Right atrium auricular region (tissue), 2 donors: ENCODE data around the gene PSMB1. TPM values are rescaled to one million over a fixed set of nuclear protein-coding genes. Genes with fewer than 3 reads are reported as not detected.
"Not testable (repeated sequence)": the region's sequence is repeated elsewhere in the genome, so short reads cannot be mapped to it uniquely, and the experiment has no call there.

ENCODE experiments used
- DNase-seq: peaks from one replicate; pipeline ENCODE4 v3.0.0-alpha.2; 2019; ENCODE audit warnings: low spot score
- H3K27ac ChIP-seq, 2 donors: fragments of 200-600 bp; sonication (generic); 1 replicate in 1 of 2; 2 replicates in 1 of 2; pipeline ENCODE4 v1.5.1; 2016 to 2019
- H3K27me3 ChIP-seq, 2 donors: fragments of 200-600 bp; sonication (generic); one replicate each; pipeline versions ENCODE4 v1.5.1 to v1.6.0; 2017 to 2019
- H3K36me3 ChIP-seq: fragments of 200-600 bp; sonication (generic); one replicate; pipeline ENCODE4 v1.5.1; 2016
- H3K4me1 ChIP-seq, 2 donors: fragments of 200-600 bp; sonication (generic); one replicate each; pipeline versions ENCODE4 v1.5.1 to v1.6.0; 2017 to 2019
- H3K4me3 ChIP-seq, 2 donors: fragments of 200-600 bp; sonication (generic); 1 replicate in 1 of 2; 2 replicates in 1 of 2; pipeline ENCODE4 v1.5.1; 2017 to 2019; ENCODE audit warnings: mild to moderate bottlenecking in 1 of 2, moderate library complexity in 1 of 2
- H3K9me3 ChIP-seq, 2 donors: fragments of 200-600 bp; sonication (generic); one replicate each; pipeline ENCODE4 v1.5.1; 2019
- total RNA-seq, 2 donors: library from RNA; depleted of rRNA; stranded (reverse); fragments of >200 nt; gene quantifications; one replicate each; pipeline ENCODE4 v1.1.0, GENCODE V29; 2016
- TF ChIP-seq, protein P1 (sequence below), 2 donors: fragments of 200-600 bp; sonication (generic); IDR thresholded peaks; one replicate each; pipeline ENCODE4 v1.5.1; 2019; ENCODE audit warnings: antibody characterized with exemption in 2 of 2

PSMB1 gene
- total RNA-seq, 2 donors from 2014 or later, result 188 to 245 TPM

DNA sequence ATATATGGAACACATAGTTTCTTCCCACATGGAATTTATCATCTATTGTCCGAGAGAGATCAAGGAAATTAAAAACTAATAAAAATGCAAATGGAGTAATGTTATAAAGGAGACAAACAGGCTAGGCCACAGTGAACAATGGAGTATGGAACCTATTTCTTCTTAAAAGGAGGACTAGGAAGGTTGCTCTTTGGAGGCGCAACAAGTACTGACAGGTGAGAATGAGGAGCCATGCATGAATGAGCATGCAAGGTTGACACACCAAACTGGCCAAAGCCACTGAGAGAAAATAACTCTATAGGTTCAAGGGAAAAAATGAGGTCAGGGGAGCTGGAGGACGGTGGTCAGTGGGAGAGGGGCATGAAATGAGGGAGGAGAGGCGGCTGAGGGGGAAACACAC lies 40.9 kb downstream of the PSMB1 start:
- H3K9me3 ChIP-seq, result no peaks in the 10 kb centered on the region
- H3K4me1 ChIP-seq, result no peaks in the 10 kb centered on the region
- DNase-seq, result no peak
- TF ChIP-seq, protein P1, sequence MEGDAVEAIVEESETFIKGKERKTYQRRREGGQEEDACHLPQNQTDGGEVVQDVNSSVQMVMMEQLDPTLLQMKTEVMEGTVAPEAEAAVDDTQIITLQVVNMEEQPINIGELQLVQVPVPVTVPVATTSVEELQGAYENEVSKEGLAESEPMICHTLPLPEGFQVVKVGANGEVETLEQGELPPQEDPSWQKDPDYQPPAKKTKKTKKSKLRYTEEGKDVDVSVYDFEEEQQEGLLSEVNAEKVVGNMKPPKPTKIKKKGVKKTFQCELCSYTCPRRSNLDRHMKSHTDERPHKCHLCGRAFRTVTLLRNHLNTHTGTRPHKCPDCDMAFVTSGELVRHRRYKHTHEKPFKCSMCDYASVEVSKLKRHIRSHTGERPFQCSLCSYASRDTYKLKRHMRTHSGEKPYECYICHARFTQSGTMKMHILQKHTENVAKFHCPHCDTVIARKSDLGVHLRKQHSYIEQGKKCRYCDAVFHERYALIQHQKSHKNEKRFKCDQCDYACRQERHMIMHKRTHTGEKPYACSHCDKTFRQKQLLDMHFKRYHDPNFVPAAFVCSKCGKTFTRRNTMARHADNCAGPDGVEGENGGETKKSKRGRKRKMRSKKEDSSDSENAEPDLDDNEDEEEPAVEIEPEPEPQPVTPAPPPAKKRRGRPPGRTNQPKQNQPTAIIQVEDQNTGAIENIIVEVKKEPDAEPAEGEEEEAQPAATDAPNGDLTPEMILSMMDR (IDR thresholded peaks at IDR 0.05), result no peak
- H3K27me3 ChIP-seq, result no peaks in the 10 kb centered on the region
- no peak overlapping the region for H3K4me3 ChIP-seq
- no peak overlapping the region for H3K27ac ChIP-seq
- no peaks in the 10 kb centered on the region for H3K36me3 ChIP-seq

DNA sequence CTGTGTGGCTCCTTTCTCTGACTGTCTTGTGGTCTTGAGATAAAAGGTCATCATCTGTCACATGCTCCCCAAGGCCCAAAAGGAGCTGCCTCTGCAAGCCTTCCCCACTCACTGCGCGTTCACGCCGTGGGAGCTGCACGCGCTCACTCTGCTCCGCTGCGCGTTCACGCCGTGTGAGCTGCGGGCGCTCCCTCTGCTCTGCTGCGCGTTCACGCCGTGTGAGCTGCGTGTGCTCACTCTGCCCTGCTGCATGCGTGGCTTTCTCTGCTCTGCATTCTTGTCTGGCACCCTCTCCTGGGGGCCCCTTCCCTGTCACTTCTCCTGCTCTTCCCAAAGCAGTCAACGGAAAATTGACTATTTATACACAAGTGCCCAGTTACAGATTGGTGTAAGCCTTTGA lies 42.5 kb downstream of the PSMB1 start:
- no peak overlapping the region for H3K27ac ChIP-seq
- H3K27me3 ChIP-seq, result no peaks in the 10 kb centered on the region
- TF ChIP-seq, protein P1 (IDR thresholded peaks at IDR 0.05), result no peak

DNA sequence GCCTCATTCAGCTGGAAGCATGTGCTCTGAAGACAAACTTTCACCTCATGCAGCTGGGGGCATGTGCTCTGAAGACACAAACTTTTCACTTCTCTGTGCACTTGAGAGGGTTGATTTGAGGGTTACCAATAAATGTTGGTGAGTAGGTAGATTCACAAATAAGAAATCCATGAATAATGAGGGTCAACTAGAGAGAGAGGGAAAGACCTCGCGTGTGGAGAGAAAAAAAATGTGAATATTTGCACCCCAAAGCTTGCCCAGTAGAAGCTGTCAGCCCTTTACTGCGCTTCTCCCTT lies 43.4 kb downstream of the PSMB1 start:
- Histone ChIP-seq H3K4me1 (no peaks in the 10 kb centered on the region), H3K9me3 (no peaks in the 10 kb centered on the region), H3K4me3 (no peak overlapping the region), H3K27ac (no peak overlapping the region), H3K27me3 (no peaks in the 10 kb centered on the region), H3K36me3 (no peaks in the 10 kb centered on the region)
- TF ChIP-seq, protein P1 (IDR thresholded peaks at IDR 0.05), result no peak
- no peak for DNase-seq

More for the DNA sequence above, 42.5 kb downstream of the PSMB1 start:
- Histone ChIP-seq H3K9me3 (no peaks in the 10 kb centered on the region), H3K4me1 (no peaks in the 10 kb centered on the region), H3K4me3 (no peak overlapping the region), H3K36me3 (no peaks in the 10 kb centered on the region)
- no peak for DNase-seq

DNA sequence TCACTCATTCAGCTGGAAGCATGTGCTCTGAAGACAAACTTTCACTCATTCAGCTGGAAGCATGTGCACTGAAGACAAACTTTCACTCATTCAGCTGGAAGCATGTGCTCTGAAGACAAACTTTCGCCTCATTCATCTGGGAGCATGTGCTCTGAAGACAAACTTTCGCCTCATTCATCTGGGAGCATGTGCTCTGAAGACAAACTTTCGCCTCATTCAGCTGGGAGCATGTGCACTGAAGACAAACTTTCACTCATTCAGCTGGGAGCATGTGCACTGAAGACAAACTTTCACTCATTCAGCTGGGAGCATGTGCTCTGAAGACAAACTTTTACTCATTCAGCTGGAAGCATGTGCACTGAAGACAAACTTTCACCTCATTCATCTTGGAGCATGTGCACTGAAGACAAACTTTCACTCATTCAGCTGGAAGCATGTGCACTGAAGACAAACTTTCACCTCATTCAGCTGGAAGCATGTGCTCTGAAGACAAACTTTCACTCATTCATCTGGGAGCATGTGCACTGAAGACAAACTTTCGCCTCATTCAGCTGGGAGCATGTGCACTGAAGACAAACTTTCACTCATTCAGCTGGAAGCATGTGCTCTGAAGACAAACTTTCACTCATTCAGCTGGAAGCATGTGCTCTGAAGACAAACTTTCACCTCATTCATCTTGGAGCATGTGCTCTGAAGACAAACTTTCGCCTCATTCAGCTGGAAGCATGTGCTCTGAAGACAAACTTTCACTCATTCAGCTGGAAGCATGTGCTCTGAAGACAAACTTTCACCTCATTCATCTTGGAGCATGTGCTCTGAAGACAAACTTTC lies 44.0 kb downstream of the PSMB1 start:
- not testable (repeated sequence) for H3K4me1 ChIP-seq, DNase-seq, H3K27ac ChIP-seq, H3K9me3 ChIP-seq, H3K27me3 ChIP-seq, H3K36me3 ChIP-seq, H3K4me3 ChIP-seq

DNA sequence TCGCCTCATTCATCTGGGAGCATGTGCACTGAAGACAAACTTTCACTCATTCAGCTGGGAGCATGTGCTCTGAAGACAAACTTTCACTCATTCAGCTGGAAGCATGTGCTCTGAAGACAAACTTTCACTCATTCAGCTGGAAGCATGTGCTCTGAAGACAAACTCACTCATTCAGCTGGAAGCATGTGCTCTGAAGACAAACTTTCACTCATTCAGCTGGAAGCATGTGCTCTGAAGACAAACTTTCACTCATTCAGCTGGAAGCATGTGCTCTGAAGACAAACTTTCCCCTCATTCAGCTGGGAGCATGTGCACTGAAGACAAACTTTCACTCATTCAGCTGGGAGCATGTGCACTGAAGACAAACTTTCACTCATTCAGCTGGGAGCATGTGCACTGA lies 44.8 kb downstream of the PSMB1 start:
- H3K27ac ChIP-seq, result not testable (repeated sequence)

DNA sequence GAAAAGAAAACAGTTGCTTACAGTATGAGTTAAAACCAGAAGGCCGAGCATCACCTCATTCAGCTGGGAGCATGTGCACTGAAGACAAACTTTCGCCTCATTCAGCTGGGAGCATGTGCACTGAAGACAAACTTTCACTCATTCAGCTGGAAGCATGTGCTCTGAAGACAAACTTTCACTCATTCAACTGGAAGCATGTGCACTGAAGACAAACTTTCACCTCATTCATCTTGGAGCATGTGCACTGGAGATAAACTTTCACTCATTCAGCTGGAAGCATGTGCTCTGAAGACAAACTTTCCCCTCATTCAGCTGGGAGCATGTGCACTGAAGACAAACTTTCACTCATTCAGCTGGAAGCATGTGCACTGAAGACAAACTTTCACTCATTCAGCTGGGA lies 45.4 kb downstream of the PSMB1 start:
- H3K27me3 ChIP-seq, DNase-seq: not testable (repeated sequence)

More for the DNA sequence above, 44.8 kb downstream of the PSMB1 start:
- H3K9me3 ChIP-seq, H3K4me1 ChIP-seq, DNase-seq, H3K27me3 ChIP-seq, H3K4me3 ChIP-seq, H3K36me3 ChIP-seq: not testable (repeated sequence)

DNA sequence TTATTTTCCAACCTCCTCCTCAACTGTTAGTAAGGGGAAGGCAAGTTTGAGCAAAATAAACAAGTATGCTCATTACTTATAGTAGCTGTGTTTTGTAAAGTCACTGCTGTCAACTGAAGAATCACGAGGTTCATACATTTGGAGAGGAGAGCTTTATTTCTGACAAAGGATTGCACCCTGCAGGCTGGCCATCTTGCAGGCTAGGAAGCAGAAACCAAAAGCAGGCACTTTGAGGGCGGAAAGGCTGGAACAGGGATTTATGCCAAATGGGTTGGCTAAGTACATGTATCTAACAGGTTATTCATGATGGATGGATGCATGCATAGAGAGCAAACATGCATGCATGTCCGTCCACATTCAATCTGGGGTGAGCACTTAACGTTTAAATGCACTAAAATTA lies 46.7 kb downstream of the PSMB1 start:
- TF ChIP-seq, protein P1 (IDR thresholded peaks at IDR 0.05), result no peak
- Histone ChIP-seq H3K36me3 (no peaks in the 10 kb centered on the region), H3K9me3 (no peaks in the 10 kb centered on the region), H3K4me3 (no peak overlapping the region), H3K27ac (no peak overlapping the region), H3K4me1 (no peaks in the 10 kb centered on the region), H3K27me3 (no peaks in the 10 kb centered on the region)
- no peak for DNase-seq

More for the DNA sequence above, 45.4 kb downstream of the PSMB1 start:
- H3K27ac ChIP-seq, H3K36me3 ChIP-seq, H3K4me1 ChIP-seq, H3K9me3 ChIP-seq, H3K4me3 ChIP-seq: not testable (repeated sequence)
